NB4 (cell line): ENCODE results near the gene LGR4.

Source experiments
- DNase-seq: peaks from one replicate; pipeline ENCODE4 v3.0.0; 2010; ENCODE audit warnings: low read depth
- H3K4me3 ChIP-seq: one replicate; pipeline ENCODE4 v1.5.1; 2011; ENCODE audit warnings: mild to moderate bottlenecking, low read depth, low read length, moderate library complexity
- CTCF ChIP-seq: IDR thresholded peaks from one replicate; pipeline ENCODE4 v1.5.1; 2012; ENCODE audit warnings: low read depth, low read length
- MAX ChIP-seq: IDR thresholded peaks from 2 replicates; pipeline ENCODE4 v1.6.1; 2011; ENCODE audit warnings: low read depth, low read length
- MYC ChIP-seq: IDR thresholded peaks from 2 replicates; pipeline ENCODE4 v1.6.1; 2011; ENCODE audit warnings: low read depth, low read length
- POLR2A ChIP-seq: IDR thresholded peaks from 2 replicates; pipeline ENCODE4 v1.6.1; 2011; ENCODE audit warnings: mild to moderate bottlenecking; ENCODE audit not compliant: insufficient read length; ENCODE audit errors: extremely low read depth

Gene LGR4

GRCh38 chr11:27438595-27438981 is 34.0 kb downstream of the LGR4 start:
- TF ChIP-seq MYC: no peak
- no peak for TF ChIP-seq MAX
- TF ChIP-seq POLR2A: no peak
- no peak for TF ChIP-seq CTCF
- H3K4me3 ChIP-seq: no peak overlapping the region
- no peak for DNase-seq

- no peak for DNase-seq
- no peak overlapping the region for H3K4me3 ChIP-seq
- TF ChIP-seq MYC (no peak), POLR2A (no peak), CTCF (no peak), MAX (no peak)
Measured at GRCh38 chr11:27437829-27438594, 34.6 kb downstream of the LGR4 start.

GRCh38 chr11:27436916-27437315 is 35.7 kb downstream of the LGR4 start:
- H3K4me3 ChIP-seq: no peak overlapping the region
- TF ChIP-seq MAX (no peak), POLR2A (no peak), MYC (no peak), CTCF (no peak)
- no peak for DNase-seq

- no peak overlapping the region for H3K4me3 ChIP-seq
- DNase-seq: no peak
- TF ChIP-seq CTCF: no peak
- TF ChIP-seq POLR2A: no peak
- no peak for TF ChIP-seq MYC
- TF ChIP-seq MAX: no peak
Measured at GRCh38 chr11:27433742-27434141, 38.8 kb downstream of the LGR4 start.

- no peak overlapping the region for H3K4me3 ChIP-seq
- DNase-seq: no peak
- TF ChIP-seq MYC (no peak), CTCF (no peak), POLR2A (no peak), MAX (no peak)
Measured at GRCh38 chr11:27431808-27432207, 40.8 kb downstream of the LGR4 start.
